ELR (cell line): Measurements from ENCODE around the gene UBE2D2.
A peak's percentile ranks its signal among the peaks of the same experiment; 100 is the strongest.
"Not testable (repeated sequence)": the region's sequence is repeated elsewhere in the genome, so short reads cannot be mapped to it uniquely, and the experiment has no call there.

ENCODE experiments used
- DNase-seq: peaks from one replicate; pipeline ENCODE4 v3.0.0-alpha.2; 2015; ENCODE audit warnings: low read depth

UBE2D2 gene

GRCh38 chr5:139549162-139549894 is 11.8 kb upstream of the UBE2D2 start:
- DNase-seq = no peak

GRCh38 chr5:139550051-139550872 is 10.9 kb upstream of the UBE2D2 start:
- DNase-seq = not testable (repeated sequence)

GRCh38 chr5:139551191-139551889 is 9.8 kb upstream of the UBE2D2 start:
- no peak for DNase-seq

DNA sequence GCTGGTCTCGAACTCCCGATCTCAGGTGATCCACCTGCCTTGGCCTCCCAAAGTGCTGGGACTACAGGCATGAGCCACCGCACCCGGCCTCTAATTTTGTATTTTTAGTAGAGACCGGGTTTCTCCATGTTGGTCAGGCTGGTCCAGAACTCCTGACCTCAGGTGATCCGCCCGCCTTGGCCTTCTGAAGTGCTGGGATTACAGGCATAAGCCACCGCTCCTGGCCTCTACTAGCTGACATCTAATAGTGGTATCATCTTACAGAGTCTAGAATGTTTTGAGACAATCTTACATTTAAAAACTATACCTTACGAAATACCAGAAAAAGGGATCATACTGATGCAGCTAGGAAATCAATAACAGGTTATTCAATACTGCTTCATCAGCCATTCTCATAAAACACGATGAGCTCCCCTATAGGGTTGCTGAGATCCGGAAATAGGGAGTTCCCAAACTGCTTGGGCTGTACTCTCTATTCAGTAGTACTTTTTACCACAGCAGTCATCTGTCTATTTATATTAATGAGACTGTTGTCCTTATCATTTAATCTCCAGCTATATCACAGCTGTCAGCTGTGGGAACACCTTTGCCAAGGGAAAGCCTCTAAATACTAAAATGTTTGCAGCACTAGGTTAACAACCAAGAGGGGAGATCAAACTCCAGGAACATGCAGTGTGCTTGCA is 8.1 kb upstream of the UBE2D2 start:
- DNase-seq = no peak

- no peak for DNase-seq
Observed at GRCh38 chr5:139554264-139554663, 6.9 kb upstream of the UBE2D2 start.

DNA sequence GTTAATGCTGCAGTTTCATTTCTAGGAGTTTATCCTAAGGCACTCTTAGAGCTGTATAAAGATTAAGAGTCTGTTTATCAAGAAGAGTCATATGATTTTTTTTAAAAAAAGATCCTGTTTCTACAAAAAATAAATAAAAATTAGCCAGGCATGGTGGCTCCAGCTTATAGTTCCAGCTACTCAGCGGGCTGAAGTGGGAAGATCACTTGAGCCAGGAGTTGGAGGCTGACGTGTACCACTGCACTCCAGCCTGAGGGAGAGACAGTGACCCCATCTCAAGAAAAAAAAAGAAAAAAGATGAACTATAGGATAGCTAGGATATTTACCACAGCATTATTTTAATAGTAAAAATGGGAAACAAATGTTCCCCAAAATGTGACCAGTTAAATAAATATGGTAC is 3.3 kb upstream of the UBE2D2 start:
- no peak for DNase-seq

DNA sequence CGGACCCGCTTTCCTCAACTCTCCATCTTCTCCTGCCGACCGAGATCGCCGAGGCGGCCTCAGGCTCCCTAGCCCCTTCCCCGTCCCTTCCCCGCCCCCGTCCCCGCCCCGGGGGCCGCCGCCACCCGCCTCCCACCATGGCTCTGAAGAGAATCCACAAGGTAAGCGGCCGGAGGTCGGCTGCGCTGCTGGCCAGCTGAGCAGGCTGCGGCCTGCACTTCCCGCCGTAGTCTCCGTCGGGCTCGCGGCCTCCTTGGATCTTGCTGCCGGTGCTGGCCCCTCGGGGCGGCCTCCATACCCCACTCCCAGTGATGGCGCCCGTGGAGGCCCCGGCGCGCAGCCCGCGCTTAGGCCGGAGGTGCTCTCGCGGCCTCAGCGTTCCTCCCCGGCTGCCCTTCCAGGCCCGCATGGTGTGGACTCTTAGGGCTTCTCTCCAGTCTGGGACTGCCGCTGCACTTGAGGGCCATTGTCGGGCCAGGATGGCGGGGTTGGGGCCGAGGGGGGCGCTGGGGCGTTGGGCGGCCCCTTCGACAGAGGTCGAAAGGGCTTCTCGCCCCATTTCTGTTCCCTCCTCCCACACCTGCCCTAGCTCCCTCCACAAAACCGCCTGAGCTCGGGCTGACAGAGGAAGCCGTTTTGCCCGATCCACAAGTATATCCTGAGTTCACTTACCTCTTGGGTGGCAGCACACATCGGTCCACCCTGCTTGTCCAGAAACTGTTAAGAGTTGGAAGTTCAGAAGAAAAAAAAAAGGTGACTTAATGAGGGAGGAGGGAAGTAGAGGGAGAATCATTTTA is 714 bp downstream of the UBE2D2 start:
- peak; percentile 54 for DNase-seq

DNA sequence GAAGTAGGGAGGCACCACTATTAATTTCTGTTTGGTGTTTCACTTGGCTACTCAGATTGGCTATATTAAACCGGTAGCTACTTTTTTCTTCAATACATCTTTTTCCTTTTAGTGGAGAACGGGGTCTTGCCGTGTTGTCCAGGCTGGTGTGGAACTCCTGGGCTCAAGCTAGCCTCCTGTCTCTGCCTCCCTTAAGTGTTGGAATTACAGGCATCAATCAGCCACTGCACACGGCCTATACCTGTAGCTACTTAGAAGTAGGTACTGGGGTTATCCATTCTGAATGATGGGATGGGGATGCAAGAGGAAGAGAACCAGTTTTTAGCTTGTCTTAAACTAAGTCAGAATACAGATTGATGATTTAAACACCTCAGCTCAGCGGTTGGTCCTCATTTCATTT is 1.7 kb downstream of the UBE2D2 start:
- no peak for DNase-seq

DNA sequence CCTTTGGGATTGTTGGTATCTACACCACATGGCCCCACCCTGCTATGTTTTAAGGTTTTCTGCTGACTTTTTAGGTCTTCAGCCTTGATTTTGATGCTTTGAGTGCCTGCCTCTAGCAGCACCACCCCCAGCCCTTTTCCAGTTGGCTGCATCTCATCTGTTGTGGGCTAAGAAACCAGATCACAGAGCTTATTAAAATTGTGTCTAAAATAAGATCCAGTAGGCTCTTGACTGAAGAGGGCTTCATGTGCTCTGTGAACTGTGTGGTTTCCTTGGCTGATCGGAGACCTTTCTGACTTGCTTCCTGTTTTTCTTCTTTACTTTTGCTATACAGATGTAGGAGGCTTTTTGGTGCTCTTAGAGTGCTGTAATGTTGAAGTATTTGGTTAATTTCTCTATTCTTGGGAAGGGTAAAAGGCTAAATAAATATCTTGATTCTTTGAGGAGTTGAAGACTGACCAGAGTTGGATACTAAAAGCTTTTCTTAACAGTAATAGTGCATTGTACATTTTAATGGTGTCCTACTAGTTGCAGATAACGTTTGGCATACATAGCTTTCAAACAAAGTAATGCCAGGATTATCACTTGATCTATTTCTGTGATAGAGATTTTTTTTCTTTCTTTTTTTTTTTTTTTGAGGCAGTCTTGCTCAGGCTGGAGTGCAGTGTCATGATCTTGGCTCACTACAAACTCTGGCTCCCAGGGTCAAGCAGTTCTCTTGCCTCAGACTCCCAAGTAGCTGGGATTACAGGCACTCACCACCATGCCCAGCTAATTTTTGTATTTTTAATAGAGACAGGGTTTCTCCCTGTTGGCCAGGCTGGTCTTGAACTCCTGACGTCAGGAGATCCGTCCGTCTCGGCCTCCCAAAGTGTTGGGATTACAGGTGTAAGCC is 4.5 kb downstream of the UBE2D2 start:
- no peak for DNase-seq

GRCh38 chr5:139566611-139567010 is 5.5 kb downstream of the UBE2D2 start:
- no peak for DNase-seq

DNA sequence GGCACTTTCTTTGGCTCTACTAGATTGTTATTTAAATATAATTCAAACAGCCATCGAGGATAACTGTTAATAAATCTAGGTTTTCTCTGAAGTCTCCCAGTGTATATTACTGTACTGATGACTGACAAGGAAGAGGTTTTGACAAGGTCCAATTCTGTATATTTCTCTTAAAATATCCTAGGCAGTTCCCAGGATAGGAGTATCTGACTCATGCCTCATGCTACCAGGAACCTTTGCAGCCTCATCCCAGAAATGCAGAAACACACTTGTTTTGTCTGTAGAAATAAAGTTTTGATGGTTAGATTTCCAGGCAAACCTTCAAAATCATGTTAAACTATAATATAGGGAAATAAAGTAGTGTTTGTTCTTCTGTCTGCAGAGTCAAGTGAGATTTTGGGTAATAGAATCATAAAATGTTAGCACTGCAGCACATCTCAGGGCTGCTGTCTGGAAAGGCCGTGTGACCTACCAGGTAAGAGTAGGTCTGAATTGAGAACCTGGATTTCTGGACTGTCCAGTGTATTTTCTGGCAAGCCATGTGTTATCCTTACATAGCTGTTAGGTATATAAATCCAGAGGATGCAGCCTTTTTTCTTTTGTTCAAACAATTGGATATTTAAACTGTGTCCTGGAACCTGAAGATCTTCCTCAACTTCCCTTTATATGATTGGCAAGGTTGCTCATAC is 8.3 kb downstream of the UBE2D2 start:
- DNase-seq = peak; percentile 27

GRCh38 chr5:139571543-139571942 is 10.4 kb downstream of the UBE2D2 start:
- no peak for DNase-seq

GRCh38 chr5:139571966-139572365 is 10.8 kb downstream of the UBE2D2 start:
- no peak for DNase-seq

GRCh38 chr5:139574641-139575312 is 13.6 kb downstream of the UBE2D2 start:
- peak; percentile 69 for DNase-seq

DNA sequence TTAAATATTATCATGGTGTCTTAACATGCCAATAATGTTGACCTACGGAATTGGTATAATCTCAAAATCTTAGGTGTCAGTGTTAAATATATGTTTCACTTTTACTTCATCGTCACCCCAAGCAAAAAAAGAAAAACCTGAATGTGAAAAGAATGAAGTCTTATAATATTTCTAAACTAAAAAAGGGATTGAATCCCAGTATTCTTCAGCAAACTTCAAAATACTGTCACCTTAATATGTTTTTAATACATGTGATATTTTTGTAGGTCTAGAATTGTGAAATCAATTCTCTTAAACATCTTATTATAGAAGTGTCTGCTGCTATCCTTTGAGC is 14.1 kb downstream of the UBE2D2 start:
- no peak for DNase-seq

DNA sequence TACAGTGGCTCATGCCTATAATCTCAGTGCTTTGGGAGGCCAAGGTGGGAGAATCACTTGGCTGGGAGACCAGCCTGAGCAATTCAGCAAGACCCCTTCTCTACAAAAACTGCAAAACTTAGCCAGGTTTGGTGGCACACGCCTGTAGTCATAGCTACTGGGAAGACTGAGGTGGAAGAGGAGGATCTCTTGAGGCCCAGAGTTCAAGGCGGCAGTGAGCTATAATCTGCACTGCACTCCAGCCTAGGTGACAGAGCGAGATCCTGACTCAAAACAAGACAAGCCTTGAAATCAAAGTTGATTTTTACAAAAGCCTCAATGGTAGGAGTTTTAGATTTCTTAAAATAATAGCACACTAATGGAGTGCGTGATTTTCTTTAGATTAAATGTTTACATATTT is 14.6 kb downstream of the UBE2D2 start:
- DNase-seq = no peak

- no peak for DNase-seq
Observed at GRCh38 chr5:139577689-139578290, 16.7 kb downstream of the UBE2D2 start.

- DNase-seq = no peak
Observed at GRCh38 chr5:139578325-139578724, 17.2 kb downstream of the UBE2D2 start.

GRCh38 chr5:139582181-139582580 is 21.0 kb downstream of the UBE2D2 start:
- not testable (repeated sequence) for DNase-seq
